SK-N-SH (cell line): Measurements from ENCODE around the gene HS3ST5. TPM values are rescaled to one million over a fixed set of nuclear protein-coding genes. Genes with fewer than 3 reads are reported as not detected.

Source experiments
- CTCF ChIA-PET: fragments of 300-600, 350-600 bp; formaldehyde crosslinking; extraction: SDS; loops from one replicate; lab custom pipeline; 2021; lab: Yijun Ruan, JAX
- POLR2A ChIA-PET: fragments of 350-600 bp; sonication (Branson Sonifier 250); formaldehyde crosslinking; extraction: SDS; loops from one replicate; lab custom pipeline; 2020; ENCODE audit warnings: antibody characterized with exemption, inconsistent platforms; lab: Yijun Ruan, JAX
- DNase-seq: peaks from one replicate; pipeline ENCODE4 v3.0.0; 2012
- H2AFZ ChIP-seq: fragments of 200-600 bp; sonication (generic); 2 replicates; pipeline ENCODE4 v1.8.1; 2016; ENCODE audit warnings: antibody characterized with exemption, mild to moderate bottlenecking, low read depth
- H3F3A ChIP-seq: fragments of 200-600 bp; sonication (generic); replicated peaks from 2 replicates; pipeline ENCODE3; 2016; ENCODE audit warnings: antibody characterized with exemption, mild to moderate bottlenecking; ENCODE audit not compliant: insufficient read depth
- H3K27ac ChIP-seq, 2 experiments: fragments of 200-500 bp in 1 of 2; fragments of 200-600 bp in 1 of 2; sonication (Bioruptor generic) in 1 of 2; sonication (generic), shearing (Covaris generic) in 1 of 2; 2 replicates each; pipeline versions ENCODE4 v1.5.1 to v1.6.1; 2014 to 2016; ENCODE audit warnings: low read depth in 2 of 2, inconsistent platforms in 1 of 2, low read length in 1 of 2, mild to moderate bottlenecking in 1 of 2, mixed read lengths in 1 of 2
- H3K27me3 ChIP-seq: fragments of 200-600 bp; sonication (generic), shearing (Covaris generic); 2 replicates; pipeline ENCODE4 v1.6.1; 2016; ENCODE audit warnings: mixed run types; ENCODE audit not compliant: insufficient read depth
- H3K36me3 ChIP-seq, 2 experiments: fragments of 200-500 bp in 1 of 2; fragments of 200-600 bp in 1 of 2; sonication (Bioruptor generic) in 1 of 2; sonication (generic) in 1 of 2; replicated peaks in 1 of 2; 2 replicates each; pipeline versions ENCODE3 to v1.5.1; 2014 to 2016; ENCODE audit warnings: low read length in 1 of 2, mild to moderate bottlenecking in 1 of 2; ENCODE audit not compliant: insufficient read depth in 2 of 2, control insufficient read depth in 1 of 2
- H3K4me1 ChIP-seq, 2 experiments: fragments of 200-500 bp in 1 of 2; fragments of 200-600 bp in 1 of 2; sonication (Bioruptor generic) in 1 of 2; sonication (generic), shearing (Covaris generic) in 1 of 2; 2 replicates each; pipeline versions ENCODE4 v1.5.1 to v1.6.1; 2014 to 2016; ENCODE audit warnings: low read depth in 1 of 2, low read length in 1 of 2, mixed run types in 1 of 2; ENCODE audit not compliant: insufficient read depth in 2 of 2, control insufficient read depth in 1 of 2
- H3K4me2 ChIP-seq: fragments of 200-600 bp; sonication (generic), shearing (Covaris generic); 2 replicates; pipeline ENCODE4 v1.6.1; 2017; ENCODE audit warnings: mixed run types
- H3K4me3 ChIP-seq, 2 experiments: fragments of 200-500 bp in 1 of 2; fragments of 200-600 bp in 1 of 2; sonication (Bioruptor generic) in 1 of 2; sonication (generic), shearing (Covaris generic) in 1 of 2; 2 replicates each; pipeline versions ENCODE4 v1.5.1 to v1.8.1; 2014 to 2016; ENCODE audit warnings: low read depth in 2 of 2, inconsistent platforms in 1 of 2, low read length in 1 of 2, mild to moderate bottlenecking in 1 of 2, mixed read lengths in 1 of 2, moderate library complexity in 1 of 2
- H3K79me2 ChIP-seq: fragments of 200-600 bp; sonication (generic); 2 replicates; pipeline ENCODE4 v1.8.1; 2017; ENCODE audit warnings: mild to moderate bottlenecking; ENCODE audit not compliant: insufficient read depth
- H3K9ac ChIP-seq: fragments of 200-600 bp; sonication (generic); 2 replicates; pipeline ENCODE4 v1.6.1; 2017; ENCODE audit warnings: mixed run types
- H3K9me2 ChIP-seq: fragments of 200-600 bp; sonication (generic); 2 replicates; pipeline ENCODE4 v1.6.1; 2017; ENCODE audit warnings: mixed run types
- H3K9me3 ChIP-seq: fragments of 200-600 bp; sonication (generic); 2 replicates; pipeline ENCODE4 v1.6.1; 2017; ENCODE audit warnings: mixed run types, mild to moderate bottlenecking, moderate library complexity
- H4K20me1 ChIP-seq: fragments of 200-600 bp; sonication (generic); 2 replicates; pipeline ENCODE4 v1.6.1; 2017; ENCODE audit warnings: mild to moderate bottlenecking, mixed run types; ENCODE audit not compliant: insufficient read depth
- CHD2 ChIP-seq: fragments of 150-350 bp; IDR thresholded peaks from 2 replicates; pipeline ENCODE4 v1.6.1; 2018; ENCODE audit warnings: low read length; ENCODE audit not compliant: partially characterized antibody
- ELF1 ChIP-seq: IDR thresholded peaks from 2 replicates; pipeline ENCODE4 v1.4.0; 2012
- EZH2phosphoT487 ChIP-seq: fragments of 200-600 bp; sonication (generic); IDR thresholded peaks from 2 replicates; pipeline ENCODE4 v1.6.1; 2017; ENCODE audit warnings: low read depth, mixed run types, mild to moderate bottlenecking, antibody characterized with exemption, moderate library complexity, borderline replicate concordance
- FOSL2 ChIP-seq: IDR thresholded peaks from 2 replicates; pipeline ENCODE4 v1.4.0; 2012; ENCODE audit warnings: low read depth, mild to moderate bottlenecking, moderate library complexity, borderline replicate concordance
- FOXM1 ChIP-seq: IDR thresholded peaks from 2 replicates; pipeline ENCODE4 v1.4.0; 2012; ENCODE audit warnings: low read depth, mild to moderate bottlenecking
- GATA2 ChIP-seq: sonication (generic); formaldehyde crosslinking; IDR thresholded peaks from 2 replicates; pipeline ENCODE4 v1.5.0; 2020; ENCODE audit warnings: mild to moderate bottlenecking, missing genetic modification reagents
- JUND ChIP-seq: IDR thresholded peaks from 2 replicates; pipeline ENCODE4 v1.4.0; 2012
- MEF2A ChIP-seq: IDR thresholded peaks from 2 replicates; pipeline ENCODE4 v1.4.0; 2012; ENCODE audit warnings: low read depth, borderline replicate concordance
- MXI1 ChIP-seq: IDR thresholded peaks from 2 replicates; pipeline ENCODE4 v1.6.1; 2012; ENCODE audit warnings: mild to moderate bottlenecking, low read depth, low read length, improper control_type of control experiment
- NFIC ChIP-seq: IDR thresholded peaks from 2 replicates; pipeline ENCODE4 v1.4.0; 2012; ENCODE audit warnings: borderline replicate concordance
- POLR2AphosphoS5 ChIP-seq: IDR thresholded peaks from 2 replicates; pipeline ENCODE4 v1.6.1; 2012; ENCODE audit warnings: low read depth, low read length
- RAD21 ChIP-seq: IDR thresholded peaks from 2 replicates; pipeline ENCODE4 v1.6.1; 2012; ENCODE audit warnings: mild to moderate bottlenecking, low read length
- RCOR1 ChIP-seq: fragments of 150-350 bp; IDR thresholded peaks from 2 replicates; pipeline ENCODE4 v1.6.1; 2017; ENCODE audit warnings: antibody characterized with exemption, low read length
- RFX5 ChIP-seq: IDR thresholded peaks from 2 replicates; pipeline ENCODE4 v1.6.1; 2012; ENCODE audit warnings: mild to moderate bottlenecking, improper control_type of control experiment, low read length
- RXRA ChIP-seq: IDR thresholded peaks from 2 replicates; pipeline ENCODE4 v1.4.0; 2012; ENCODE audit warnings: low read depth, mild to moderate bottlenecking, borderline replicate concordance
- SMC3 ChIP-seq: IDR thresholded peaks from 2 replicates; pipeline ENCODE4 v1.6.1; 2012; ENCODE audit warnings: low read depth, low read length, improper control_type of control experiment
- TEAD4 ChIP-seq: IDR thresholded peaks from 2 replicates; pipeline ENCODE4 v1.4.0; 2012; ENCODE audit warnings: mild to moderate bottlenecking, borderline replicate concordance; ENCODE audit not compliant: insufficient read depth
- YY1 ChIP-seq: IDR thresholded peaks from 2 replicates; pipeline ENCODE4 v1.4.0; 2012; ENCODE audit warnings: low read depth, mild to moderate bottlenecking
- WGBS: methylation state at CpG from one replicate; pipeline ENCODE4 v1.1.6; 2017; ENCODE audit warnings: low lambda C conversion rate; 5-methylcytosine and 5-hydroxymethylcytosine counted together
- polyA plus RNA-seq, 3 experiments: library from polyadenylated mRNA; depleted of rRNA; stranded (reverse); fragments of >200 nt; gene quantifications; 2 replicates each; pipeline ENCODE4 v1.2.3, GENCODE V29; 2012
- TF ChIP-seq, protein P1 (sequence below): IDR thresholded peaks from 2 replicates; pipeline ENCODE4; 2012
- TF ChIP-seq, protein P2 (sequence below): fragments of 150-350 bp; IDR thresholded peaks from 2 replicates; pipeline ENCODE4 v1.6.1; 2016; ENCODE audit warnings: mild to moderate bottlenecking, low read depth, low read length
- TF ChIP-seq, protein P3 (sequence below): IDR thresholded peaks from 2 replicates; pipeline ENCODE4 v1.4.0; 2012; ENCODE audit warnings: low read depth, borderline replicate concordance
- TF ChIP-seq, protein P4 (sequence below): IDR thresholded peaks from 2 replicates; pipeline ENCODE4 v1.4.0; 2012; ENCODE audit warnings: low read depth
- TF ChIP-seq, protein P5 (sequence below): fragments of 150-350 bp; IDR thresholded peaks from 2 replicates; pipeline ENCODE4 v1.6.1; 2017; ENCODE audit warnings: antibody characterized with exemption, low read length, low read depth, borderline replicate concordance

HS3ST5 gene
- polyA plus RNA-seq, 1 of the 3 experiments (the other 2 are of a cell fraction) = 0.02 TPM

DNA sequence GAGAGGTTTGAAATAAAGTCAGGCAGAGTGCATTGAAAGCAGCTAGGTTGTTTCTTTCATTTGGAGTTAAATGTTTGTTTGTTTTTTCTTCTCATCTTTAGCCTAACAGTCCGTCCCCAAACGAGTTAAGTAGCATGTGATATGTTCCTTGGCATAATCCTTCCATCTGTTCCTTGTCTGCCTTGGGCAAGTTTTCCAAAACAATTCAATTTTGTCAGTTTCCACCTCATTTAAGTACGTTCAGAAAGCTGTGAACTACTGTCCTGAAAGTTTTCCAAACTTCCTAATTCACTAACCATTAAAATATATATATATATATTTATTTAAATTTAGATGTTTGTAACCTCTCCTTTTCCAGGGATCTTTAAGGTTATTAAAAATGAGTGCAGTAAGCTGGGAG lies 310.1 kb downstream of the HS3ST5 start:
- ChIA-PET CTCF (interaction anchor here (0.6 to 1.0 kb wide), 2 partner anchors 38 to 361 kb away, joined by 3 read pairs; no protein-coding TSS in a partner anchor), POLR2A (no interaction called here)
- TF ChIP-seq, protein P1, sequence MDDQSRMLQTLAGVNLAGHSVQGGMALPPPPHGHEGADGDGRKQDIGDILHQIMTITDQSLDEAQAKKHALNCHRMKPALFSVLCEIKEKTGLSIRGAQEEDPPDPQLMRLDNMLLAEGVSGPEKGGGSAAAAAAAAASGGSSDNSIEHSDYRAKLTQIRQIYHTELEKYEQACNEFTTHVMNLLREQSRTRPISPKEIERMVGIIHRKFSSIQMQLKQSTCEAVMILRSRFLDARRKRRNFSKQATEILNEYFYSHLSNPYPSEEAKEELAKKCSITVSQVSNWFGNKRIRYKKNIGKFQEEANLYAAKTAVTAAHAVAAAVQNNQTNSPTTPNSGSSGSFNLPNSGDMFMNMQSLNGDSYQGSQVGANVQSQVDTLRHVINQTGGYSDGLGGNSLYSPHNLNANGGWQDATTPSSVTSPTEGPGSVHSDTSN = no peak
- TF ChIP-seq POLR2AphosphoS5 (no peak), EZH2phosphoT487 (no peak), FOXM1 (no peak), RAD21 (no peak), RXRA (no peak), JUND (no peak), MXI1 (no peak), NFIC (no peak), RFX5 (no peak), FOSL2 (no peak)
- TF ChIP-seq, protein P2, sequence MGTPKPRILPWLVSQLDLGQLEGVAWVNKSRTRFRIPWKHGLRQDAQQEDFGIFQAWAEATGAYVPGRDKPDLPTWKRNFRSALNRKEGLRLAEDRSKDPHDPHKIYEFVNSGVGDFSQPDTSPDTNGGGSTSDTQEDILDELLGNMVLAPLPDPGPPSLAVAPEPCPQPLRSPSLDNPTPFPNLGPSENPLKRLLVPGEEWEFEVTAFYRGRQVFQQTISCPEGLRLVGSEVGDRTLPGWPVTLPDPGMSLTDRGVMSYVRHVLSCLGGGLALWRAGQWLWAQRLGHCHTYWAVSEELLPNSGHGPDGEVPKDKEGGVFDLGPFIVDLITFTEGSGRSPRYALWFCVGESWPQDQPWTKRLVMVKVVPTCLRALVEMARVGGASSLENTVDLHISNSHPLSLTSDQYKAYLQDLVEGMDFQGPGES = no peak
- TF ChIP-seq, protein P3, sequence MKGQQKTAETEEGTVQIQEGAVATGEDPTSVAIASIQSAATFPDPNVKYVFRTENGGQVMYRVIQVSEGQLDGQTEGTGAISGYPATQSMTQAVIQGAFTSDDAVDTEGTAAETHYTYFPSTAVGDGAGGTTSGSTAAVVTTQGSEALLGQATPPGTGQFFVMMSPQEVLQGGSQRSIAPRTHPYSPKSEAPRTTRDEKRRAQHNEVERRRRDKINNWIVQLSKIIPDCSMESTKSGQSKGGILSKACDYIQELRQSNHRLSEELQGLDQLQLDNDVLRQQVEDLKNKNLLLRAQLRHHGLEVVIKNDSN = no peak
- no peaks in the 10 kb centered on the region for H3F3A ChIP-seq
- H3K9me2 ChIP-seq = no peaks in the 10 kb centered on the region
- H3K4me2 ChIP-seq = no peak overlapping the region
- H2AFZ ChIP-seq = no peak overlapping the region
- H4K20me1 ChIP-seq = no peaks in the 10 kb centered on the region
- H3K79me2 ChIP-seq = no peaks in the 10 kb centered on the region
- no peak overlapping the region for H3K9ac ChIP-seq
- no peaks in the 10 kb centered on the region for H3K9me3 ChIP-seq
- no peak overlapping the region for H3K4me3 ChIP-seq
- peaks cover 0 to 4% of the 10 kb centered on the region in 2 experiments; a peak in 1 of 4 replicates for H3K4me1 ChIP-seq
- no peaks in the 10 kb centered on the region for H3K27me3 ChIP-seq
- WGBS = 39% methylated on average over 3 of the region's 3 CpGs
- no peak for DNase-seq
- H3K27ac ChIP-seq = no peak overlapping the region
- H3K36me3 ChIP-seq = no peaks in the 10 kb centered on the region

DNA sequence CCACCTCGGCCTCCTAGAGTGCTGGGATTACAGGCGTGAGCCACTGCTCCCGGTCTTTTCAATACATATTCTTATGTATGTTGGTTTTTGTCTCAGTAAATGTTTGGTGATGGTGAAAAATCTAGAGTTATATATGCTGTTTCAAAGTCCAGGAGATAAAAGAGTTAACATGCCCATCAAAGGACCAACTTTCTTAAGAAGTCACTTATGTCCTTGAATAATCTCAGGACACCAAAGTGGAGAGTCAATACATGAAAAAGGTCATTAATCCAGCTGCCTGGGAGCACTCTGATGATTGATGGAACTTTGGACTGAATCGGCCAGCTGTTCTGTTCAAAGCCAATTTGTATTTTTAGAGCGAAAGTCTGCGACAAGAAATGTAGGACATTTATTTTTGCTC lies 312.1 kb downstream of the HS3ST5 start:
- Histone ChIP-seq H3K9me2 (no peaks in the 10 kb centered on the region), H3K27me3 (no peaks in the 10 kb centered on the region), H3K4me2 (no peak overlapping the region), H3K36me3 (no peaks in the 10 kb centered on the region), H3K9ac (no peak overlapping the region), H3K4me3 (no peak overlapping the region), H3K4me1 (peaks cover 0 to 4% of the 10 kb centered on the region in 2 experiments; a peak in 1 of 4 replicates), H3K27ac (no peak overlapping the region), H4K20me1 (no peaks in the 10 kb centered on the region), H3K79me2 (no peaks in the 10 kb centered on the region), H3K9me3 (no peaks in the 10 kb centered on the region), H2AFZ (no peak overlapping the region), H3F3A (no peaks in the 10 kb centered on the region)
- ChIA-PET CTCF (interaction anchor here (1.3 kb wide), 1 partner anchor 15 kb away, joined by 3 read pairs; no protein-coding TSS in a partner anchor), POLR2A (no interaction called here)
- 91% methylated on average over 6 of the region's 6 CpGs for WGBS
- DNase-seq = no peak
- TF ChIP-seq YY1 (no peak), RCOR1 (no peak), RAD21 (no peak), RXRA (no peak), ELF1 (no peak), CHD2 (no peak), FOXM1 (no peak), SMC3 (no peak), JUND (no peak), MXI1 (no peak), MEF2A (no peak), TEAD4 (no peak), GATA2 (CRISPR knock-in tag) (no peak), NFIC (no peak)
- TF ChIP-seq, protein P4, sequence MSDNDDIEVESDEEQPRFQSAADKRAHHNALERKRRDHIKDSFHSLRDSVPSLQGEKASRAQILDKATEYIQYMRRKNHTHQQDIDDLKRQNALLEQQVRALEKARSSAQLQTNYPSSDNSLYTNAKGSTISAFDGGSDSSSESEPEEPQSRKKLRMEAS = no peak
- TF ChIP-seq, protein P3 = no peak
- TF ChIP-seq, protein P5, sequence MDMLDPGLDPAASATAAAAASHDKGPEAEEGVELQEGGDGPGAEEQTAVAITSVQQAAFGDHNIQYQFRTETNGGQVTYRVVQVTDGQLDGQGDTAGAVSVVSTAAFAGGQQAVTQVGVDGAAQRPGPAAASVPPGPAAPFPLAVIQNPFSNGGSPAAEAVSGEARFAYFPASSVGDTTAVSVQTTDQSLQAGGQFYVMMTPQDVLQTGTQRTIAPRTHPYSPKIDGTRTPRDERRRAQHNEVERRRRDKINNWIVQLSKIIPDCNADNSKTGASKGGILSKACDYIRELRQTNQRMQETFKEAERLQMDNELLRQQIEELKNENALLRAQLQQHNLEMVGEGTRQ = no peak
